Fibroblast of skin of back (primary cell): ENCODE results near the gene CEP112.

ENCODE experiments used
- DNase-seq: peaks from one replicate; pipeline ENCODE4 v3.0.0-alpha.2; 2013

The CEP112 gene

DNA sequence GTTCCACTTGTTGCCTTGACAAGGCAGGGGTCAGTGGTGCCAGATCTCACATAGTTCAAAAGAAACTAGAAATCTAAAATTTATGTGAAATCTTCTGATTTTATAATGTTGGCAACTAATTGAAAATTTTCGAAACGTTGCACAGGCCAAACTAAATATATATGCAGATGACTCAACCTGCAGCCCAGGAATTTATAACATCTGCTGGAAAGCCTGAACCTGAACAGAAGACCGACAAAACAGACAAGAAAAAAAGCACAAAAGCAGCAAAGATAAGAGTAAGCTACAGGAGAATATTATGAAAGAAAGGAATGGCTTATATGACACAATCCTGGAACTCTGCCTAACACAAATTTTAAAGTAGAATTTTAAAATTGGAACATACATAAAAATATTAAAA, 207.6 kb downstream of the CEP112 start:
- peak; percentile 35 for DNase-seq

DNA sequence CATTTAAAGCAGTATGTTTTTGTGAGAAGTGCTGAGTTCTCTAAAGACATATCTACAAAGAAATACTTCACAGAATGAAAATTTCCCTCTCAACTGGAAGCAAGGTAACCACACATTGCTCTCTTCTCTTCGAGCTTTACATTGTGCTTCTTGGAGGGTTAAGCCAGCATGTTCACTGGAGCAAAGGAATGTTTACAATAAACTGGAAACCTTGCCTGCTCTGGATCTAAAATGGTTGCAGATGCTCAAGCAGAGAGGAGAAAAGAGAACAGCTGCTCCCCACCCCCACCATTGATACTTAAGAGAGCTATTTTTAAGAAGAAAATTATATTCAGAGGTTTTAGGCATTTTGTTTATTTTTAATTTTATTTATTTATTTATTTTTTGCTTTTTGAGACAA, 213.1 kb downstream of the CEP112 start:
- DNase-seq: peak; percentile 5

DNA sequence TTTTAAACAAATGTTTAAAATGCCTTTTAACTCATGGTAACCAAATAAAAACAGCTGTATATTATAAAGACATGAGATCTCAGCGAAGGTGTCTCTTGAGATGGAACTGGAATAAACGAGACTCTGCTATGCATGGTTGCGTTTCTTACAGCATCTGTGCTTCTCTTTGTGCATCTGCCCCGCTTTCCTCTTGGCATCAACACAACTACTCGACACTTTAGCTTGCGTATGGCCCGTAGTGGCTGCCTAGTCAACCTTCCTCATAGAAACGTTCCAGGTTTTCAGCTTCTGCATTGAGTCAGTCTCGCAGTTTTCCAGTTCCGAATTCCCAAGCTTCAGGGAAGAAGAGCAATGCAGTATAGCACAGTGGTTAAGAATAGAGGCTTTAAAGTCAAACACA, 214.9 kb downstream of the CEP112 start:
- DNase-seq: peak; percentile 33

DNA sequence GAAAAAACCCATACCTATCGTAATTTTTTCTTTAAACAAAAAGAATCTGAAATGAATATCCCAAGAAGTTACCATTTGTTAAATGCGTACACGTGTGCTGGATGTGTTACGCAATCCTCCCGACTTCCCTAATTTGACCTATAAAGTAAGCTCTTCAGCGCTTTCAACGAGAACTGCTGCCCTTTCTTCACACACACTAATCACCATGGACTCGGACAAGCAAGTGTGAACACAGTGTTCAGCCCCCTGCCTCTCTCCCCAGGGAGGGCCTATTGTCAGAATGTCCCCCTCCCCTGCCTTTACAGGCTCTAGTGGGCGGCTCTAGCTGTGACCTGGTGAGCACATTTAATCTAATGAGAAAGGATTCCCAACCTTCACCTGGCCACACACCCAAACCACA, 216.1 kb downstream of the CEP112 start:
- no peak for DNase-seq

DNA sequence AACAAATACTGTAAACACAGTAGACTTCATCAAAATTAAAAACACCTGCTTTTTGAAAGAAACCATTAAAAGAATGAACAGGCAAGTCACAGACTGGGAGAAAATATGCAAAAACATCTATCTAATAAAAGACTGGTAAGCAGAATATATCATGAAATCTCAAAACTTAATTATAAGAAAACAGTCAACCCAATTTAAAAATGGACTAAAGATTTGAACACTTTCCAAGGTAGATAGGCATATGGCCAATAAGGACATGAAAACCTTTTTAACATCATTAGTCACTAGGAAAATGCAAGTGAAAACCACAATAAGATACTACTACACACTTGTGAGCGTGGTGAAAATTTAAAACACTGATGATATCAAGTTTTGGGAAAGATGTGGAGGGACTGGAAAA, 218.7 kb downstream of the CEP112 start:
- no peak for DNase-seq

DNA sequence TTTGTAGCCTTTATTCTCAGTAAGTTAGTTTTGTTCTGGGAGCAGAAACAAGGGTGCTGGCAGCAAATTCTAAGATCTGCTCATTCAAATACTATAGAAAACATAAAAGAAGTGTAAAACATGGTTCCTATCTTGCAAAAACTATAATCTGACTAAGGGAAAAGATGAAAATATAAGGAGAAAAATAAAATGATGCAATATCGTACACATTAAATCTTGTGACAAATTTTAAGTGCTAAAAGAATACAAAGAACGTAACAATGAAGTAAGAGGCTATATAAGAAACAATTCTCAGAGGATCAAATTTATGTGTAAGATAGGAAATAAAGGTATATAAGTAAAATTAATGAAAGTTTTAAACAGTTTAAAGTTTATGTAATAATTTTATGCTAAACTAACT, 224.6 kb downstream of the CEP112 start:
- no peak for DNase-seq

DNA sequence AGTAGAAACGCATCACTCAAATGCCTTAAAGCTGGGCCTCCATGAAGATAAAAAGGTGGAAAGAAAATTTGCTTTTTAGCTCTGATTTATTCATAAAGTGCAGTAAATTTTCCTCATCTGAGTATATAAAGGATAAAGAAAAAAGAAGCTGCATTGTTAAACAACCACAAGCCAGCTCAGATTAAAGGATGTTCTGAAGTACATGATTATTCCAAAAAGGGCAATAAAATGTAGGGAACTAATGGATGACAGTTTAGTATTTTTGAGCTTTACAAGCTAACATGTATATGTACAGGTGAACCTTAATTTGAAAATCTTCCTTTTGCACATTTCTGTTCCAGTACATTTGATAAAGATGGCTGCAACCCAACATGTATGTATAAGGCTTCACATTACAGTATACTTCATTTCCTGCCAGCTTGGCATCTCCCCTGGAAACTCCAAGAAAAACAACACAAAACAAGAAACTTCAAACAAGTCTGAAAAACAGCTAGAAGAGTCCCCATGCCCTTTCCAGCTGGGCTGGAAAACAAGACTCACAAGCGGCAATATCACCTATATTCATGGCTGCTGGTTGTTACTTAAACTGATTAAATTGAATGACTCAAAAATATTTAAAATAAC, 225.7 kb downstream of the CEP112 start:
- DNase-seq: no peak

DNA sequence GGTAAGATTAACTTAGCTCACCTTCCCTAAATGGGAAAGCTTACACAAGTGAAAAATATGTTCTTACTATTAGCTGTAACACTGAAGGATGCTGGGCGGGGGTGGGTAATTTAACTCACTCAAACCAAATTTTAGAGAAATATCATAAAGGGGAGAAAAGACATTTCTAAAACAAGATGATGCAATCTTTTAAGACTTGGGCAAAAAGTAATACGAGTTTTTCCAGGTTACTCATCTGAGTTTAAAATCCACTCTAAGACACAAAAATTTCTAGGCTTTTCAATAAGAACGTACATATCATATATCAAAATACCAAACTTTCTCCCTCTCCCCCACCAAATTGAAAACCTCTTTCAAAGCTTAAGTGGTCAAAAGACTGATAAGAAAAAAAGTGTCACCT, 228.8 kb downstream of the CEP112 start:
- no peak for DNase-seq

DNA sequence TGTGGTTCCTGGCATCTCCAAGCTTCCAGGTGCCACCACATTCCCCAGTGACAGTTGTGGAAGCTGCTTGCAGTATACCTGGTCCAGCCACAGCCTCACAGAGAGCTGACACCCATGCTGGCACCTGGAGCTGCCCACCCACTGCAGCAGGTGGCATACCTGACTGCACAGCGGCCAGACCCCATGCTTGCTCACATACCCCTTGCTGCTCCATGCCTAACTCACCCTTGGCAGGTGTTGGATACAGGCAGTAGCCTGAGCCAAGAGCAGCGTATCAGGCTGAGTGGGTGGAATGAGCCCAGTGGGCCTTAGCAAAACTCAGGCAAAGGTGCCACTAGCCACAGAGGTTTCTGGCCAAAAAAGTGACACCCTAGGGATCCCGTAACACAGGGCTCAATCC, 232.3 kb downstream of the CEP112 start:
- no peak for DNase-seq

DNA sequence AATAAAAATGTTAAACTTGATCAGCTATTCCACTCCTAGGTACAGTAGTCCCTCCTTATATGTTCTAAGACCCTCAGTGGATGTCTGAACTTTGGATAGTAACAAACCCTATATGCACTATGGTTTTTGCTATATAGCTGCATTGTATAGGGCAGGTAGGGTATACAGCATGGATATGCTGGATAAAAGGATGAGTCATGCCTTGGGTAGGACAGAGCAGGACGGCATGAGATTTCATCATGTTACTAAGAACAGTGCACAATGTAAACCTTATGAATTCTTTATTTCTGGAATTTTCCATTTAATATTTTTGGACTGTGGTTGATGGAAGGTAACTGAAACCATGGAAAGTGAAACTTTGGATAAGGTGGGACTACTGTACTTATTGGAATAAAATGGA, 235.1 kb downstream of the CEP112 start:
- DNase-seq: peak; percentile 13

DNA sequence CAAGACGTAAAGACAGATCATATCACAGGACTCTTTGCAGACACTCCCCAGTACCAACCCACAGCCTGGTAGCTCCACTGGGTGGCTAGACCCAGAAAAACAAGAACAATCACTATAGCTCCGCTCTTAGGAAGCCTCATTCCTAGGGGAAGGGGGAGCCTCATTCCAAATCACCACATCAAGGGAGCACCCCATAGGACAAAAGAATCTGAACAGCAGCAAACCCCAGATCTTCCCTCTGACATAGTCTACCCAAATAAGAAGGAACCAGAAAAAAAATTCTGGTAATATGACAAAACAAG, 237.8 kb downstream of the CEP112 start:
- no peak for DNase-seq

DNA sequence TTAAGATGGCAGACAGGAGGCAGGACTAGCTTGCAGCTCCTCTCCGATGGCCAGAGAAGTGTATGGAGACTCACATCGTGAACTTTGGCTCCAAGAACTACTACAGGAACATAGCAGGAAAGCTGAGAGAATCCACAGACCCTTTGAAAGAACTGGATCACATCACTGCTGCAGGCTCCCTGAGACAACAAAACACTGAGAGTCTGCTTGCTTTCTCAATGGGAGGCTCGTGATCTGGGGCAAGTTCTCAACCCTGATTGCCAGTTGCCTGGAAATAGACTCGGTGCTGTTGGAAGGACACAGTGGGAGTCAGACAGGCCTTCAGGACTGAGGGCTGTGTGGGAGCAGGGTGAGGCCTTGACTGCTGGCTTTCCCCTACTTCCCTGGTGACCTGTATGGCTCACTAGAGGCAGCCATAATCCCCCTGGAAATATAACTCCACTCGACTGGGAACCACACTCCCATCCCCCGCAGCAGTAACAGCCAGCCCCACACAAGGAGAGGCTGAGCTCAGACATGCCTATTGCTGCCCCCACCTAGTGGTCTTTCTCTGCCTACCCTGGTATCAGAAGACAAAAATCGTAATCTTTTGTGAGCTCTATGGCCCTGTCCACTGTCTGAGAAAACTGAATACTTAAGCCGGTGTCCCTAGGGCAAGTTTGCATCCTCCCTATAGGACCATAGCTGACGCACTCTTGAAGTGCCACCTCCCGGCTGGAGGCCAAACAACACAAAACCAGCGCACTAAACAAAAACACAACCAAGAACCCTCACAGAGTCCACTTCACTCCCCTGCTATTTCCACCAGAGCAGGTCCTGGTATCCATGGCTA, 238.4 kb downstream of the CEP112 start:
- DNase-seq: no peak

DNA sequence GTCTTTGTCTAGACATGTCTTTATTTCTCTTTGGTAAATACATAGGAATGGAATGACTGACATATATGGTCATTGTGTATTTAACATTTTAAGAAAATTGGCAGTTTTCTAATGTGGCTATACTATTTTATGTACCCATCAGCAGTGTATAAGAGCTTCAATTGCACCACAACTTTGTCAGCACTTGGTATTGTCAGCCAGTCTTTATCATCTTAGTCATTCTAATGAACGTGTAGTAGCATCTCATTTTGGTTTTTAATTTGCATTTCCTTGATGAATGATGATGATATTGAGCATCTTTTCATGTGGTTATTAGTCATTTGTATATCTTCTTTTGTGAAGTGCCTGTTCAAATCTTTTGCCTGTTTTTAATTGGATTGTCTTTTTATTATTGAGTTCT, 239.3 kb downstream of the CEP112 start:
- DNase-seq: no peak

DNA sequence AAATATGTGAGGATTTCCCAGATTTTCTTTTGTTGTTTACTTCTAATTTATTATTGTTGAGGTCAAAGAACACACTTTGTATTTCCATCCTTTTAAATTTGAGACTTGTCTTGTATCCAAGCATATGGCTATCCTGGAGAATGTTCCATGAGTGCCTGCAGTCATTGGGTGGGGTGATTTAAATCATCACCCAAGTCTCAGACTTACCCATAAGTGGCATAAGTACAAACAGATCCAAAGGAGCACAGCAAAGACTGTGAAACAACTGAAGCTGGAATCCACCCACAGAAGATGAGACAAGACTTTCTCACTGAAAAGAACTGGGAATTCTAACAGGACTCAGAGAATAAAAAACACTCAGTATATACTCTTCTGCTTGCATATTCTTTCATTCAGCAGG, 239.9 kb downstream of the CEP112 start:
- no peak for DNase-seq

DNA sequence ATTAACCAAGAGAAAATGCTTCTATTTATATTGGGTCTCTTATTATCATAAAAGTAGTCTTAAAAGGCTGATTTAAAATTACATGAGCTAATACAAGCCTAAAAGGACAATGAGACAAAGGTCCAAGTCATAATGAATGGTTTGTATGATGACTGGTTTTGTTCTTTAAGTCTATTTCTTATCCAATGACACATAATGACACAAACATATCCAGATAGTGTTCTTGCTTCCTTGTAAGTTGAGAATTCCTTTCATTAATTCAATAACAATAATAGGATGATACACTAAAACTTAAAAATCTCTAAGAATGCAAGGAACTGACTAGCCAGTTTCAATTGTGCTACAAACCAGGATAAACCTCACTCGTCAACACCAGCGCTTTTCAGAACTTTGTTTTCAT, 244.1 kb downstream of the CEP112 start:
- DNase-seq: peak; percentile 50

DNA sequence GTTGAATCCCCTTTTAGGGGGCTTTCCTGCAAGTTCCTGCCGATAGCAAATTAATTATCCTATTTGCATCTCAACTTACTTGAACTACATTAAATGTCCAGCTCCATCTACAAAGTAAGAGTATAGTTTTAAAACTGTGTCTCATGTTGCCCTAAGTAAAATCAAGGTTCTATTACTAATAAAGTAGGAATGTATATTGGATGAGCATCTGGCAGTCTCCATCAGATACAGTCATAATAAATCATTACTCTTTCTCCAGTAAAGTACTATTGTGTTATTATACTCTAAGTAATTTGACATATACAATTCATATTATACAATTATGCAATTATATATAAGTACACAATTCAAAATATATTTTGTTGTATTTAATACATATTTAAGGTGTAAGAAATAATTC, 249.3 kb downstream of the CEP112 start:
- DNase-seq: peak; percentile 27

DNA sequence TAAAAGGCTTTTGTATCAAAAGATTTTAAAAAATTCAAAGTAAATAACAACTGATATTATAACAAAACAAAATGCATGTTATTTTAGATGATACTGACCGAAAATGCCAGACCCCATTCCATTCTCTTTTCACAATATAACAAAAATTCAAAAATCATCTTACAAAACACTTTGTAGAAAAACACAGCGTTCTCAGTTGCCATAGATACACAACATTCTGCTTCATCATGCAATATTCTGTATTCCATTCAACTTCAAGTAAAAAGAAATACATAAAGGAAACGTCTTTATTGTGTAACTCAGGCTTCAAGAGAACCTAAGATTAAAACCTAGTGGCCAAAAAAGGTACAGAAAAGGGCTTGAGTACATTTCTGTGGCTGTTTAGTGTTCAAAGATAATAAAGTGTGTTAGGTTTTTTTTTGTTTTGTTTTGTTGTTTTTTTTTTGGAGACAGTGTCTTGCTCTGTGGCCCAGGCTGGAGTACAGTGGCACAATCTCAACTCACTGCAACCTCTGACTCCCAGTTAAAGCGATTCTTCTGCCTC, 250.5 kb downstream of the CEP112 start:
- no peak for DNase-seq

DNA sequence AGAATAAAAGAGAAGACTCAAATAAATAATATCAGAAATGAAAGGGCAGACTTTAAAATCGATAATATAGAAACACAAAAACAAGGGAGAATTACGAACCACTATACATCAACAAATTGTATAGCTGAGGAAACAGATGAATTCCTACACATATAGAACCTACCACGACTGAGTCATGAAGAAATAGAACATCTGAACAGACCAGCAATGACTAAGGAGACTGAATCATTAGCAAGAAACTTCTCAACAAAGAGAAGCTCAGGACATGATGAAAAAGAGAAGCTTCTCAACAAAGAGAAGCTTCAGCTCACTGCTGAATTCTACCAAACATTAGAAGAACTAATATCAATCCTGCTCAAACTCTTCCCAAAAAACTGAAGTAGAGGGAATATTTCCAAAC, 255.9 kb downstream of the CEP112 start:
- peak; percentile 79 for DNase-seq

DNA sequence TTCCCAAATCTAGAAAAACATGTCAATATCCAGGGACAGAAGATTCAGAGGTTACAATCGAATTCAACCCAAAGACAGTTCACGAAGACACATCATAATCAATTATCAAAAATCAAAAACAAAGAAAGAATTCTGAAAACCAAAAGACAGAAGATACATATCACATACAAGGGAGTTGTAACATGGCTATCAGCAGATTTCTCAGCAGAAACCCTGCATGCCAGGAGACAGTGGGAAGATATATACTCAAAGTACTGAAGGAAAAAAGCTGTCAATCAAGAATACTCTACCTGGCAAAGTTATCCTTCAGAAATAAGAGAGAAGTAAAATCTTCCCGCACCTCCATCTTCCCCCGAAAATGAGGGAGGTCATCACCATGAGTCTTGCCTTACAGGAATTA, 258.6 kb downstream of the CEP112 start:
- DNase-seq: no peak

DNA sequence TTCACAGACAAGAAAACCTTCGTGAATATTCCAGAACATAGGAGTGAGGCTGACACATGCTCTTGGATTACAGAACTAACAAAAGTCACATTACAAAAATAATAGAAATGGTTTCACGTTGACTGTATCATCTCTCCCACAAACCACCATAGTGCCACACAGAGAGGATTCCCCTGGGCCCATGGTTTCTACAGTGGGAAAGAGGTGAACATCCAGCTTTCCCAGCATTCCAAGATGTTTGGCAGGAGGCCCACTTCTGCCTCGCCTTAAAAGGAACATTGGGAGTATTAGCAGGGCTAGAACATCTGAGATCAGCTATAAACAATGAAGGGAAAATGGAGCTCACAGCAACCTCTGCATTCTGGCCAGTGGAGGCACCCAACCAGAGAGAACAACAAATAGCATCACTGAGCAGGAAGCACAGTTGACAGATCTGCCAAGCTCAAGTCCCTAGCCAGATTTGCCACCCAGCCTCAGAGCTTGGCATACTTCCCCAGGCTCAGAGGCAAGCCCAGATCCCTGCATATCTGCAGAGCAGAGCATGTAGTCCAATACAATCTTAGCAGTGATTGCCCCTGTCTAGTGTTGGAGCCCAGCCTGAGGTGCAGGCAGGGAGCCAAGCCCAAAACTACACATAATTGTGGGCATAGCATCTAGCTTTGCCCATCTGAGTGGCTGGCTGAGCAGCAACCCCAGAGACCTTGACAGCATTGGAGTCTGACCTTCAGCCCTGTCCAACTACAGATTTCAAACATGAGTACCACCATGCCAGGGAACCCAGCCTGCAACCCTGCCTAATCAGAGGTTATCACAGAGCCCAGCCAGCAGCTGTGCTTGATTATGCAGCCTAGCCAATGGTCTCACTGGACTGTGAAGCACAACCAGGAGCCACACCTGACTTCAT, 260.4 kb downstream of the CEP112 start:
- peak; percentile 98 for DNase-seq

DNA sequence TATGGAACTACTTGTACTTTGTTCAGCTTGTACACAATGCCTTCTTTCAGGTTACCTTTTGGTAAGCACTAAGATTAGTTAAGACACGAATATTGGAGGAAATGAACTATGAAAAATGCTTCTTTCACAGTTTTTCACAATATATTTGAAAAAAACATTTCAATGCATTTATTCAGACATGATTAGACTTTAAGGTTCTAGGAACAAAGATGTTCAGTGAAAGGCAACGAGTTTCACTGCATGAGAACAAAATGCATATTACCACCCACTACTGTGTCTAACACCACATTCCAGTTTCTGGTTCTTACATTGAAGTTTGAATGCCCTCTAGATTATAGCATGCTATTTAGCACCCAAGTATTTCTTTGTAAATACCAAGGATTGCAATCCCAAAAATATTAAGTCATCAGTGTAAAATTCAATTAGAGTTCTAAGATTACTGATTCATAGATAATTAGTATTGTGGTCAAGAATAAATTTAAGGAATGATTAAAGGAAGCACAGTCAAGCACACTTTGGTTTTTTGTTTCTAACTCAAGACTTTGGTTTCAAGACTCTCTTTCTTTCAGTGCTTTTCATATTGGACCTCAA, 261.7 kb downstream of the CEP112 start:
- peak; percentile 68 for DNase-seq

DNA sequence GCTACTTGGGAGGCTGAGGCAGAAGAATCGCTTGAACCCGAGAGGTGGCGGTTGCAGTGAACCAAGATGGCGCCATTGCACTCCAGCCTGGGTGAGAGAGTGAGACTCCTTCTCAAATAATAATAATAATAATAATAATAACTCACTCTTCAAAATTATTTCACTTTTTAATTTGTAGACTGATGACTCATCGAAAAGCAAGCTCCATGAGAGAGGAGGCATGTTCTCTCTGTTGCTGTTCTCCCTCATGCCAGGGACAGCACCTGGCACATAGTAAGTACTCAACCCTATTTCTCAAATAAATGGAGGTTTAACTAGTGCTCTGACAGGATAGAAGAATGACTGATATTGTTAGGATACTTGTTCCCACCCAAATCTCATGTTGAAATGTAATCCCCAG, 265.3 kb downstream of the CEP112 start:
- no peak for DNase-seq
